T-helper 2 cell treated with Interferon-gamma antibody and Interleukin-4, amounts not matched to agents 5 μg/mL and 100 μg/mL, for 36 hours (primary cell): ENCODE measurements around the gene PRMT1.

Source experiments
- DNase-seq: peaks from one replicate; pipeline ENCODE4 v3.0.0; 2021; ENCODE audit warnings: low spot score
- H3K27ac Mint-ChIP-seq: one replicate; pipeline ENCODE4 v1.8.0; 2021; ENCODE audit warnings: mild to moderate bottlenecking, mixed read lengths
- H3K27me3 Mint-ChIP-seq: one replicate; pipeline ENCODE4 v1.8.0; 2021; ENCODE audit warnings: low read depth, mixed read lengths
- H3K36me3 Mint-ChIP-seq: one replicate; pipeline ENCODE4 v1.8.0; 2021; ENCODE audit warnings: low read depth, mixed read lengths
- H3K4me1 Mint-ChIP-seq: one replicate; pipeline ENCODE4 v1.8.0; 2021; ENCODE audit warnings: low read depth, mixed read lengths
- H3K4me3 Mint-ChIP-seq: one replicate; pipeline ENCODE4 v1.8.0; 2022; ENCODE audit warnings: mild to moderate bottlenecking, moderate library complexity, mixed read lengths
- H3K9me3 Mint-ChIP-seq: one replicate; pipeline ENCODE4 v1.8.0; 2021; ENCODE audit warnings: mixed read lengths

Gene PRMT1

DNA sequence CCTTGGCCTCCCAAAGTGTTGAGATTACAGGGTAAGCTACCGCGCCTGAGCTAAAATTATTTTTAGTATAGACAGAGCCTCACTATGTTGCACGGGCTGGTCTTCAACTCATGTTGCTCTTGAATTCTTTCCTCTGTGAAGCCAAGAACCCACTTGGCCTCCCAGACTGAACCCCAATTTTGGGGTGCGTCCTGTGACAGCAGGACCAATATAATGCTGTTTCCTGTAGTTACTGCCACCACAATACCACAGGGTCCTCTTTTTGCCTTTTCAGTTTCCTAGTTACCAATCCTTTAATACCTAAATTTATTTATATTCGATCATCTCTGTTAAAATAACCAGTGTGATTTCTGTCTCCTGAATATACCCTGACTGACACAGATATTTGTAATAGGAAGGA lies 53.1 kb downstream of the PRMT1 start:
- DNase-seq: no peak
- Mint-ChIP-seq H3K9me3 (no peaks in the 10 kb centered on the region), H3K4me1 (peaks cover 2% of the 10 kb centered on the region), H3K4me3 (no peak overlapping the region), H3K36me3 (no peaks in the 10 kb centered on the region), H3K27me3 (no peaks in the 10 kb centered on the region), H3K27ac (no peak overlapping the region)
